ENCODE results near the gene TBXAS1. TPM values are rescaled to one million over a fixed set of nuclear protein-coding genes. Genes with fewer than 3 reads are reported as not detected.
"Not testable (repeated sequence)": the region's sequence is repeated elsewhere in the genome, so short reads cannot be mapped to it uniquely, and the experiment has no call there.

The TBXAS1 gene
- total RNA-seq, 4 donors from 2014 or later, result 0.41 to 5.2 (median 3.3) TPM

GRCh38 chr7:139842401-139843210, 13.5 kb downstream of the TBXAS1 start:
- in situ Hi-C loops (cut with MboI; ENCODE audit: low sequenced_read_pairs in 4 of 4) (no loop called here), intact Hi-C loops (cut with DNase I; ENCODE audit: low total_unique reads) (no loop called here)
- Histone ChIP-seq H3K36me3 (no peaks in the 10 kb centered on the region), H3K4me3 (peak overlapping the region in 1 of 4 donors; percentile 6), H3K27ac (no peak overlapping the region), H3K27me3 (no peaks in the 10 kb centered on the region), H3K9me3 (no peaks in the 10 kb centered on the region), H3K4me1 (no peaks in the 10 kb centered on the region)
- no peak for TF ChIP-seq CTCF (IDR thresholded peaks at IDR 0.05 in 4 of 5, conservative IDR thresholded peaks at IDR 0.05 in 1 of 5)
- TF ChIP-seq POLR2A (IDR thresholded peaks at IDR 0.05), result no peak
- ATAC-seq (no peak), DNase-seq (no peak)

- H3K9me3 ChIP-seq, result not testable (repeated sequence)
Measured at GRCh38 chr7:139843211-139843537, 14.1 kb downstream of the TBXAS1 start.

GRCh38 chr7:139844779-139845442, 15.8 kb downstream of the TBXAS1 start:
- Histone ChIP-seq H3K9me3 (no peaks in the 10 kb centered on the region), H3K27ac (no peak overlapping the region), H3K4me3 (no peak overlapping the region), H3K27me3 (no peaks in the 10 kb centered on the region), H3K4me1 (no peaks in the 10 kb centered on the region), H3K36me3 (no peaks in the 10 kb centered on the region)
- DNase-seq (no peak), ATAC-seq (no peak)
- in situ Hi-C loops (cut with MboI; ENCODE audit: low sequenced_read_pairs in 4 of 4) (no loop called here), intact Hi-C loops (cut with DNase I; ENCODE audit: low total_unique reads) (no loop called here)
- TF ChIP-seq POLR2A (IDR thresholded peaks at IDR 0.05), result no peak
- TF ChIP-seq CTCF (IDR thresholded peaks at IDR 0.05 in 4 of 5, conservative IDR thresholded peaks at IDR 0.05 in 1 of 5), result no peak

More at GRCh38 chr7:139843211-139843537, 14.1 kb downstream of the TBXAS1 start:
- H3K27ac ChIP-seq; H3K4me1 ChIP-seq; DNase-seq; H3K27me3 ChIP-seq; ATAC-seq; H3K36me3 ChIP-seq; intact Hi-C loops (cut with DNase I; ENCODE audit: low total_unique reads); in situ Hi-C loops (cut with MboI; ENCODE audit: low sequenced_read_pairs in 4 of 4); H3K4me3 ChIP-seq: not testable (repeated sequence)

GRCh38 chr7:139845443-139845805, 16.4 kb downstream of the TBXAS1 start:
- Histone ChIP-seq H3K36me3 (no peaks in the 10 kb centered on the region), H3K27ac (no peak overlapping the region), H3K27me3 (no peaks in the 10 kb centered on the region), H3K4me1 (no peaks in the 10 kb centered on the region), H3K4me3 (no peak overlapping the region), H3K9me3 (no peaks in the 10 kb centered on the region)
- TF ChIP-seq CTCF (IDR thresholded peaks at IDR 0.05 in 4 of 5, conservative IDR thresholded peaks at IDR 0.05 in 1 of 5) (no peak), POLR2A (IDR thresholded peaks at IDR 0.05) (no peak)
- in situ Hi-C loops (cut with MboI; ENCODE audit: low sequenced_read_pairs in 4 of 4), result no loop called here
- DNase-seq, result no peak
- intact Hi-C loops (cut with DNase I; ENCODE audit: low total_unique reads), result no loop called here
- ATAC-seq, result no peak

- Histone ChIP-seq H3K9me3 (no peaks in the 10 kb centered on the region), H3K36me3 (no peaks in the 10 kb centered on the region), H3K4me1 (no peaks in the 10 kb centered on the region), H3K27ac (no peak overlapping the region), H3K27me3 (no peaks in the 10 kb centered on the region), H3K4me3 (no peak overlapping the region)
- TF ChIP-seq CTCF (IDR thresholded peaks at IDR 0.05 in 4 of 5, conservative IDR thresholded peaks at IDR 0.05 in 1 of 5) (no peak), POLR2A (IDR thresholded peaks at IDR 0.05) (no peak)
- intact Hi-C loops (cut with DNase I; ENCODE audit: low total_unique reads) (no loop called here), in situ Hi-C loops (cut with MboI; ENCODE audit: low sequenced_read_pairs in 4 of 4) (no loop called here)
- DNase-seq (no peak), ATAC-seq (no peak)
Measured at GRCh38 chr7:139846297-139846696, 17.2 kb downstream of the TBXAS1 start.

All from gastrocnemius medialis (tissue), 4 donors.